Calu3 (cell line): ENCODE results near the gene TNFAIP3. TPM values are rescaled to one million over a fixed set of nuclear protein-coding genes. Genes with fewer than 3 reads are reported as not detected.
"Not testable (repeated sequence)": the region's sequence is repeated elsewhere in the genome, so short reads cannot be mapped to it uniquely, and the experiment has no call there.

Source experiments
- BruUV-seq: library from RNA; stranded (reverse); fragments of 400-500 nt; replicated peaks from 2 replicates; lab custom pipeline; 2021; lab: Mats Ljungman, UMichigan
- CTCF ChIA-PET: fragments of 300-600 bp; sonication (Branson Sonifier 250); formaldehyde crosslinking; loops from one replicate; lab custom pipeline; 2022; ENCODE audit warnings: antibody characterized with exemption; lab: Charles Lee
- DNase-seq: peaks from one replicate; pipeline ENCODE4 v3.0.0; 2022
- H3K27ac Mint-ChIP-seq: one replicate; pipeline ENCODE4 v1.8.0; 2022; ENCODE audit warnings: mixed read lengths; ENCODE audit not compliant: unreplicated experiment
- H3K27me3 Mint-ChIP-seq: one replicate; pipeline ENCODE4 v1.8.0; 2022; ENCODE audit warnings: mixed read lengths; ENCODE audit not compliant: unreplicated experiment
- H3K36me3 Mint-ChIP-seq: one replicate; pipeline ENCODE4 v1.8.0; 2022; ENCODE audit warnings: mild to moderate bottlenecking, moderate library complexity, mixed read lengths; ENCODE audit not compliant: insufficient read depth, unreplicated experiment
- H3K4me1 Mint-ChIP-seq: one replicate; pipeline ENCODE4 v1.8.0; 2022; ENCODE audit warnings: mild to moderate bottlenecking, low read depth, mixed read lengths; ENCODE audit not compliant: unreplicated experiment
- H3K4me3 Mint-ChIP-seq: one replicate; pipeline ENCODE4 v1.8.0; 2022; ENCODE audit warnings: mild to moderate bottlenecking, low read depth, moderate library complexity, mixed read lengths; ENCODE audit not compliant: unreplicated experiment
- H3K9me3 Mint-ChIP-seq: one replicate; pipeline ENCODE4 v1.8.0; 2022; ENCODE audit warnings: low read depth, mixed read lengths; ENCODE audit not compliant: unreplicated experiment
- intact Hi-C: fragments of 100-400 bp; cut with micrococcal nuclease; formaldehyde crosslinking; loops from one replicate; pipeline ENCODE4 v1.10.0; 2022; ENCODE audit not compliant: unreplicated experiment
- total RNA-seq: library from RNA; stranded (reverse); gene quantifications from 2 replicates; pipeline ENCODE4 v1.2.3, GENCODE V29; 2022
- TF ChIP-seq, protein P1 (sequence below): fragments of 200-600 bp; IDR thresholded peaks from one replicate; pipeline ENCODE4 v1.8.0; 2022; ENCODE audit warnings: antibody characterized with exemption; ENCODE audit not compliant: unreplicated experiment

TNFAIP3 gene
- total RNA-seq, 1 experiment from 2014 or later, result 22.6 TPM

DNA sequence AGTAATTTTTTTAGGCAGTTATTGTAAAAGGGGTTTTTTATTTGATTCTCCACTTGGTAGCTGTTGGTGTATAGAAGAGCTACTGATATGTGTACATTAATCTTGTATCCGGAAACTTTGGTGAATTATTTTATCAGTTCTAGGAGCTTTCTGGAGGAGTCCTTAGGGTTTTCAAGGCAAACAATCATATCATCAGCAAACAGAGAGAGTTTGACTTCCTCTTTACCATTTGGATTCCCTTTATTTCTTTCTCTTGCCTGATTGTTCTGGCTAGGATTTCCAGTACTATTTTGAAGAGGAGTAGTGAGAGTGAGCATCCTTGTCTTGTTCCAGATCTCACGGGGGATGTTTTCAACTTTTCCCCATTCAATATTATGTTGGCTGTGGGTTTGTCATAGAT, 28.0 kb upstream of the TNFAIP3 start:
- Mint-ChIP-seq H3K27ac (no peak overlapping the region), H3K9me3 (peaks cover 3% of the 10 kb centered on the region), H3K36me3 (no peaks in the 10 kb centered on the region), H3K4me3 (no peak overlapping the region), H3K27me3 (no peaks in the 10 kb centered on the region), H3K4me1 (no peaks in the 10 kb centered on the region)
- TF ChIP-seq, protein P1, sequence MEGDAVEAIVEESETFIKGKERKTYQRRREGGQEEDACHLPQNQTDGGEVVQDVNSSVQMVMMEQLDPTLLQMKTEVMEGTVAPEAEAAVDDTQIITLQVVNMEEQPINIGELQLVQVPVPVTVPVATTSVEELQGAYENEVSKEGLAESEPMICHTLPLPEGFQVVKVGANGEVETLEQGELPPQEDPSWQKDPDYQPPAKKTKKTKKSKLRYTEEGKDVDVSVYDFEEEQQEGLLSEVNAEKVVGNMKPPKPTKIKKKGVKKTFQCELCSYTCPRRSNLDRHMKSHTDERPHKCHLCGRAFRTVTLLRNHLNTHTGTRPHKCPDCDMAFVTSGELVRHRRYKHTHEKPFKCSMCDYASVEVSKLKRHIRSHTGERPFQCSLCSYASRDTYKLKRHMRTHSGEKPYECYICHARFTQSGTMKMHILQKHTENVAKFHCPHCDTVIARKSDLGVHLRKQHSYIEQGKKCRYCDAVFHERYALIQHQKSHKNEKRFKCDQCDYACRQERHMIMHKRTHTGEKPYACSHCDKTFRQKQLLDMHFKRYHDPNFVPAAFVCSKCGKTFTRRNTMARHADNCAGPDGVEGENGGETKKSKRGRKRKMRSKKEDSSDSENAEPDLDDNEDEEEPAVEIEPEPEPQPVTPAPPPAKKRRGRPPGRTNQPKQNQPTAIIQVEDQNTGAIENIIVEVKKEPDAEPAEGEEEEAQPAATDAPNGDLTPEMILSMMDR, result no peak
- BruUV-seq, result no TSS peak
- DNase-seq, result no peak
- CTCF ChIA-PET, result no interaction called here
- intact Hi-C loops, result no loop called here

DNA sequence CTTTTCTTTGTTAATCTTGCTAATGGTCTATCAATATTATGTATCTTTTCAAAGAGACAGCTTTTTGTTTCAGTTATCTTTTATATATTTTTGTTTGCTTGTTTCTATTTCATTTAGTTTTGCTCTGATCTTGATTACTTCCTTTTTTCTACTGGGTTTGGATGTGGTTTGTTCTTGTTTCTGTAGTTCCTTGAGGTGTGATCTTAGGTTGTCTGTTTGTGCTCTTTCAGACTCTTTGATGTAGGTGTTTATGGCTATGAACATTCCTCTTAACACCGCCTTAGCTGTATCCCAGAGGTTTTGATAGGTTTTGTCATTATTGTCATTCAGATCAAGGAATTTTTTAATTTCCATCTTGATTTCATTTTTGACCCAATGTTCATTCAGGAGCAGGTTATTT, 26.8 kb upstream of the TNFAIP3 start:
- DNase-seq, result no peak
- peaks cover 3% of the 10 kb centered on the region for H3K9me3 Mint-ChIP-seq
- TF ChIP-seq, protein P1, result no peak
- no peak overlapping the region for H3K4me3 Mint-ChIP-seq
- H3K4me1 Mint-ChIP-seq, result no peaks in the 10 kb centered on the region
- no peak overlapping the region for H3K27ac Mint-ChIP-seq
- CTCF ChIA-PET, result no interaction called here
- no peaks in the 10 kb centered on the region for H3K27me3 Mint-ChIP-seq
- intact Hi-C loops, result no loop called here
- no peaks in the 10 kb centered on the region for H3K36me3 Mint-ChIP-seq
- BruUV-seq, result no TSS peak

DNA sequence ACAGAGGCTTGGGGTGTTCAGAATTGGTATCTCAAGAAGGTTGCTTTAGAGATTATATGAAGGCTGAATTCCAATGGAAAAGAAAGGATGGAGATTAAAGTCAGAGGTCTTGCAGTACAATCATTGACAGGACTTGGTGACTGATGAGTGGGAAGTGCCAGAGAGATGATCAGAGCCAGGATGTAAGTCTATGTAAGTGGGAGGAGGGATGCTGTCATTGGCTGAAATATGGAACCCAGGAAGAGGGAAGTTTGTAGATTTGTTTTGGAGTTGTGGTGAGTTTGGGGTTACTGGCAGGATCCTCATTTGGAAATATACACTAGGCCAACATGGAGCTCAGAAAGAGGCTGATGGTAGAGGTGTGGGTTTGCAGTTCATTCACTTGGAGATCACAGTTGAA, 23.8 kb upstream of the TNFAIP3 start:
- CTCF ChIA-PET, result no interaction called here
- intact Hi-C loops, result no loop called here
- TF ChIP-seq, protein P1, result no peak
- H3K27me3 Mint-ChIP-seq, result no peaks in the 10 kb centered on the region
- H3K36me3 Mint-ChIP-seq, result no peaks in the 10 kb centered on the region
- no peak overlapping the region for H3K4me3 Mint-ChIP-seq
- DNase-seq, result no peak
- H3K27ac Mint-ChIP-seq, result no peak overlapping the region
- peaks cover 3% of the 10 kb centered on the region for H3K9me3 Mint-ChIP-seq
- no TSS peak for BruUV-seq
- no peaks in the 10 kb centered on the region for H3K4me1 Mint-ChIP-seq

DNA sequence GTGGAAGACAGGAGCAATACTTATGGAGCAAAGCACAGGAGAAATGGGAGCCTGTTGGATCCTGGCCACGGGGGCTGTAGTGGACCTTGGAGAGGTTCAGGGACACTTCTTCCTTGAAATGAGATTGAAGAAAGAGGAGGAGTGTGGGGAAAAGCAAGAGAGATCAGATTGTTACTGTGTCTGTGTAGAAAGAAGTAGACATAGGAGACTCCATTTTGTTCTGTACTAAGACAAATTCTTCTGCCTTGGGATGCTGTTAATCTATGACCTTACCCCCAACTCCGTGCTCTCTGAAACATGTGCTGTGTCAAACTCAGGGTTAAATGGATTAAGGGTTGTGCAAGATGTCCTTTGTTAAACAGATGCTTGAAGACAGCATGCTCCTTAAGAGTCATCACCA, 22.7 kb upstream of the TNFAIP3 start:
- DNase-seq, H3K4me3 Mint-ChIP-seq, H3K27me3 Mint-ChIP-seq, BruUV-seq, H3K27ac Mint-ChIP-seq, H3K4me1 Mint-ChIP-seq, intact Hi-C loops, H3K9me3 Mint-ChIP-seq, H3K36me3 Mint-ChIP-seq, CTCF ChIA-PET: not testable (repeated sequence)

DNA sequence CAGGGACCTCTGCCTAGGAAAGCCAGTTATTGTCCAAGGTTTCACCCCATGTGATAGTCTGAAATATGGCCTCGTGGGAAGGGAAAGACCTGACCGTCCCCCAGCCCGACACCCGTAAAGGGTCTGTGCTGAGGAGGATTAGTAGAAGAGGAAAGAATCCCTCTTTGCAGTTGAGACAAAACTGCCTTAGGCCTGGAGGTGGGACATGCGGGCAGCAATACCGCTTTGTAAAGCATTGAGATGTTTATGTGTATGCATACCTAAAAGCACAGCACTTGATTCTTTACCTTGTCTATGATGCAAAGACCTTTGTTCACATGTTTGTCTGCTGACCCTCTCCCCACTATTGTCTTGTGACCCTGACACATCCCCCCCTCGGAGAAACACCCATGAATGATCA, 22.3 kb upstream of the TNFAIP3 start:
- H3K4me1 Mint-ChIP-seq, H3K27ac Mint-ChIP-seq, H3K9me3 Mint-ChIP-seq, H3K4me3 Mint-ChIP-seq, H3K27me3 Mint-ChIP-seq, BruUV-seq, DNase-seq, H3K36me3 Mint-ChIP-seq, intact Hi-C loops, CTCF ChIA-PET: not testable (repeated sequence)
